NB4 (cell line): ENCODE data around the gene C22orf31.

Experiments used
- CTCF ChIP-seq: IDR thresholded peaks from one replicate; pipeline ENCODE4 v1.5.1; 2012; ENCODE audit warnings: low read depth, low read length
- POLR2A ChIP-seq: IDR thresholded peaks from 2 replicates; pipeline ENCODE4 v1.6.1; 2011; ENCODE audit warnings: mild to moderate bottlenecking; ENCODE audit not compliant: insufficient read length; ENCODE audit errors: extremely low read depth

GRCh38 chr22:29071261-29072045 is 9.8 kb upstream of the C22orf31 start:
- TF ChIP-seq CTCF (no peak), POLR2A (no peak)
